ENCODE results near the gene ATG2B. TPM values are rescaled to one million over a fixed set of nuclear protein-coding genes. Genes with fewer than 3 reads are reported as not detected.

ATG2B gene
- total RNA-seq, 1 donor from 2014 or later, result 14.1 TPM

DNA sequence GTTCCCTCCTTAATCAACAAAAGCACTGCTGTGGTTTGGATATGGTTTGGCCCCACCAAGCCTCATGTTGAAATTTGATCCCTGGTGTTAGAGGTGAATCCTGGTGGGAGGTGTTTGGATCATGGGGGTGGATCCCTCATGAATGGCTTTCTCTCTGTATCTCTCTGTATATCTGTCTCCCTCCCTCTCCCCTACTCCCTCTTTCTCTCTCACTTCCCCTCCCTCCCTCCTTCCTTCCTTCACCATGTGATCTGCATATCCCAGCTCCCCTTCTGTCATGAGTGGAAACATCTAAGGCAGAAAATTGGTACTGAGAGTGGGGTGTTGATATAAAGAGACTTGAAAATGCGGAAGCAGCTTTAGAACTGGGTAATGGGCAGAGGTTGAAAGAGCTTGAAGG lies 5.4 kb upstream of the ATG2B start:
- Mint-ChIP-seq H3K4me3 (ENCODE audit: unreplicated experiment) (peak overlapping the region; percentile 10), H3K27ac (ENCODE audit: unreplicated experiment) (no peak overlapping the region), H3K4me1 (ENCODE audit: unreplicated experiment) (peaks cover 20% of the 10 kb centered on the region), H3K9me3 (ENCODE audit: unreplicated experiment) (no peaks in the 10 kb centered on the region), H3K27me3 (ENCODE audit: unreplicated experiment) (peaks cover 2% of the 10 kb centered on the region), H3K36me3 (ENCODE audit: low read depth, unreplicated experiment) (peaks cover 8% of the 10 kb centered on the region)
- DNase-seq (ENCODE audit: low spot score), result no peak
- TF ChIP-seq CTCF (IDR thresholded peaks at IDR 0.05; ENCODE audit: unreplicated experiment), result no peak

DNA sequence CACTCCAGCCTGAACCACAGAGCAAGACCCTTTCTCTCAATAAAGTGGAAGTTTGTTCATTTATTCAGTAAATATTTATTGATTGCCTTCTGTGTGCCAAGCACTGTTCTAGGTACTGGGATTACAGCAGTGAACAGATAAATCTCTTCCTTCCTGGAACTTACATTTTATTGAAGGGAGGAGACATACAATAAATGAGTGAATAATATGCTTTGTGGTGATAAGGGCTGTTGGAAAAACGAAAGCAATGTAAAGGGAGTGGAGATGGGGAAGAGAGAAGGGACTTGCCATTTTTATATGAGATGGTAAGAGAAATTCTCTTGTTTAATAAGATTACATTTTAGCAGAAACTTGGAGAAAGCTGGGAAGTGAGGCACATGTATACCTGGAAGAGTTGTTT lies 1.8 kb upstream of the ATG2B start:
- H3K4me3 Mint-ChIP-seq (ENCODE audit: unreplicated experiment), result peak overlapping the region; percentile 94
- H3K9me3 Mint-ChIP-seq (ENCODE audit: unreplicated experiment), result no peaks in the 10 kb centered on the region
- peaks cover 35% of the 10 kb centered on the region for H3K4me1 Mint-ChIP-seq (ENCODE audit: unreplicated experiment)
- DNase-seq (ENCODE audit: low spot score), result no peak
- no peak overlapping the region for H3K27ac Mint-ChIP-seq (ENCODE audit: unreplicated experiment)
- TF ChIP-seq CTCF (IDR thresholded peaks at IDR 0.05; ENCODE audit: unreplicated experiment), result no peak
- peaks cover 8% of the 10 kb centered on the region for H3K36me3 Mint-ChIP-seq (ENCODE audit: low read depth, unreplicated experiment)
- H3K27me3 Mint-ChIP-seq (ENCODE audit: unreplicated experiment), result peaks cover 4% of the 10 kb centered on the region

DNA sequence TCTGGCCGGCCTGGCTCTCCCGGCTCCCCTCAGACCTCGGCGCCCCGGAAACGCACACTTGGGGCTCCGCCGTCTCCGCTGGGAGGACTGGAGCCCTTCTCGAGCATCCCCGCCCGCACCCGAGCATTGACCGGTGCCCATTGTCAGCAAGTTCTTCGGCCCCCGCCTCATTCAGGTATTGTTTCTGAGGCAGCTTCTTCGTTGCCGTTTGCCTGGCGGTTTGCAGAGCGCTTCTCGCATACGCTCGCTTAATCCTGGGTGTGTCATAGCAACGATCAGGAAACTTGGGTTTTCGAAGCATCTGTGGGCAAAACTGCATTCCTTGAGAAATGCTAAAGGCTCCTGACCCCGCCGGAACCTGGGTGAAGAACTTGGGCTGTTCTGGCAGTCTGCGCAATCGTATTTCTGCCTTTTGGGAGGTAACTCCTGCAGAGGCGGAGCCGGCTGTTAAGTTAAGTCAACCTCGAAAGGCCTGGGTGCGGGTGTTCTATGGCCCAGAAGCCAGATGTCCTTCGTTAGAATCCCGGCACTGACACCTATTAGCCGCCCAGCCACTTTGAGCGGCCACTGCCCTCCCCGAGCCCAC lies 703 bp upstream of the ATG2B start:
- peak overlapping the region; percentile 94 for H3K4me3 Mint-ChIP-seq (ENCODE audit: unreplicated experiment)
- H3K27me3 Mint-ChIP-seq (ENCODE audit: unreplicated experiment), result peaks cover 4% of the 10 kb centered on the region
- peak; percentile 38 for DNase-seq (ENCODE audit: low spot score)
- no peaks in the 10 kb centered on the region for H3K9me3 Mint-ChIP-seq (ENCODE audit: unreplicated experiment)
- peaks cover 4% of the 10 kb centered on the region for H3K36me3 Mint-ChIP-seq (ENCODE audit: low read depth, unreplicated experiment)
- peak overlapping the region; percentile 57 for H3K27ac Mint-ChIP-seq (ENCODE audit: unreplicated experiment)
- H3K4me1 Mint-ChIP-seq (ENCODE audit: unreplicated experiment), result peaks cover 35% of the 10 kb centered on the region
- TF ChIP-seq CTCF (IDR thresholded peaks at IDR 0.05; ENCODE audit: unreplicated experiment), result no peak

- H3K36me3 Mint-ChIP-seq (ENCODE audit: low read depth, unreplicated experiment), result no peaks in the 10 kb centered on the region
- no peak for TF ChIP-seq CTCF (IDR thresholded peaks at IDR 0.05; ENCODE audit: unreplicated experiment)
- H3K4me1 Mint-ChIP-seq (ENCODE audit: unreplicated experiment), result peaks cover 30% of the 10 kb centered on the region
- H3K9me3 Mint-ChIP-seq (ENCODE audit: unreplicated experiment), result no peaks in the 10 kb centered on the region
- H3K4me3 Mint-ChIP-seq (ENCODE audit: unreplicated experiment), result peak overlapping the region; percentile 94
- peaks cover 4% of the 10 kb centered on the region for H3K27me3 Mint-ChIP-seq (ENCODE audit: unreplicated experiment)
- peak overlapping the region; percentile 78 for H3K27ac Mint-ChIP-seq (ENCODE audit: unreplicated experiment)
- no peak for DNase-seq (ENCODE audit: low spot score)
Observed at GRCh38 chr14:96362071-96362964, 823 bp downstream of the ATG2B start.

DNA sequence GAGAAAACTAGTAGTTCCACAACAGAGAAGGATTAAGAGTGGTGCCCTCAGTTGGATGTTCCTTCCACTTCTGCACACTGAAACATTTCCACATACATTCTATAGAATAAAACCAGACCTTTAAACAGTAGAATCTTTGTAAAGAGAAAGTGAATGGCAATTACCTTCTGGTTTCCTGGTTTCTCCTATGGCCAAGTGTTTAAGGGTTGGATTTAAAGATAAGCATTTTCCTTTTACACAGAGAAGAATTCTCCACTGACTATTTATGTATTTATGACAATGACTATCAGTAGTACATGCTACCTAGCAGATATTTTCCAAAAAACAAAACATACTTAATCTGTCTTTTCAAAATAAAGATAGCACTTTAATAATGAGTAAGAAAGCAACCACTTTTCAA lies 3.2 kb downstream of the ATG2B start:
- Mint-ChIP-seq H3K36me3 (ENCODE audit: low read depth, unreplicated experiment) (no peaks in the 10 kb centered on the region), H3K9me3 (ENCODE audit: unreplicated experiment) (no peaks in the 10 kb centered on the region), H3K4me3 (ENCODE audit: unreplicated experiment) (no peak overlapping the region), H3K27ac (ENCODE audit: unreplicated experiment) (no peak overlapping the region), H3K27me3 (ENCODE audit: unreplicated experiment) (peaks cover 4% of the 10 kb centered on the region), H3K4me1 (ENCODE audit: unreplicated experiment) (peaks cover 28% of the 10 kb centered on the region)
- TF ChIP-seq CTCF (IDR thresholded peaks at IDR 0.05; ENCODE audit: unreplicated experiment), result no peak
- DNase-seq (ENCODE audit: low spot score), result no peak
